Heart left ventricle (tissue), 16 donors: ENCODE results near the gene RAB27B. TPM values are rescaled to one million over a fixed set of nuclear protein-coding genes. Genes with fewer than 3 reads are reported as not detected.

Experiments used
- ATAC-seq, 4 donors: fragments of 200-7000 bp; cut with Tn5 transposase; one replicate each; pipeline ENCODE4 v1.9.1; 2020 to 2022; ENCODE audit warnings: moderate library complexity in 4 of 4, mild to moderate bottlenecking in 3 of 4, moderate number of reproducible peaks in 1 of 4
- DNase-seq, 5 donors: peaks; one replicate each; pipeline ENCODE4 v3.0.0-alpha.2; 2020
- H3K27ac ChIP-seq, 12 donors: fragments of 200-600 bp; sonication (generic) in 4 of 12; one replicate each; pipeline versions ENCODE4 v1.5.0 to v1.8.0; 2016 to 2022; ENCODE audit warnings: mild to moderate bottlenecking in 2 of 12
- H3K27me3 ChIP-seq, 9 donors: fragments of 200-600 bp; sonication (generic) in 2 of 9; one replicate each; pipeline versions ENCODE4 v1.5.1 to v1.8.0; 2016 to 2022; ENCODE audit warnings: mild to moderate bottlenecking in 3 of 9
- H3K36me3 ChIP-seq, 9 donors: fragments of 200-600 bp; sonication (generic) in 2 of 9; one replicate each; pipeline versions ENCODE4 v1.5.0 to v1.8.0; 2018 to 2022; ENCODE audit warnings: mild to moderate bottlenecking in 2 of 9
- H3K4me1 ChIP-seq, 12 donors: fragments of 200-600 bp; sonication (generic) in 4 of 12; one replicate each; pipeline versions ENCODE4 v1.5.0 to v1.8.0; 2016 to 2022; ENCODE audit warnings: mild to moderate bottlenecking in 3 of 12
- H3K4me3 ChIP-seq, 12 donors: fragments of 200-600 bp; sonication (generic) in 4 of 12; one replicate each; pipeline versions ENCODE4 v1.5.0 to v1.8.0; 2017 to 2022; ENCODE audit warnings: mild to moderate bottlenecking in 9 of 12, moderate library complexity in 4 of 12
- H3K9me3 ChIP-seq, 12 donors: fragments of 200-600 bp; sonication (generic) in 4 of 12; one replicate each; pipeline versions ENCODE4 v1.5.0 to v1.8.0; 2016 to 2022; ENCODE audit warnings: mild to moderate bottlenecking in 1 of 12
- CTCF ChIP-seq, 12 donors: fragments of 200-600 bp; sonication (generic) in 4 of 12; IDR thresholded peaks; one replicate each; pipeline versions ENCODE4 v1.5.0 to v1.8.0; 2018 to 2022; ENCODE audit warnings: antibody characterized with exemption in 12 of 12, mild to moderate bottlenecking in 5 of 12
- POLR2A ChIP-seq, 2 donors: fragments of 450-650 bp; IDR thresholded peaks; one replicate each; pipeline ENCODE4 v1.6.1; 2017; ENCODE audit warnings: antibody characterized with exemption in 2 of 2, mild to moderate bottlenecking in 2 of 2, moderate library complexity in 2 of 2
- WGBS, 4 donors: extraction: QIAGEN DNeasy Blood & Tissue Kit in 2 of 4; methylation state at CpG; one replicate each; pipeline versions ENCODE4 v1.1.5 to v1.1.7; 2013 to 2018; 5-methylcytosine and 5-hydroxymethylcytosine counted together
- intact Hi-C, 10 donors: fragments of 100-400 bp; cut with DNase I; formaldehyde crosslinking; loops; one replicate each; pipeline versions ENCODE4 v1.11.1 to v1.14.2; 2022
- polyA plus RNA-seq, 2 donors: library from polyadenylated mRNA; stranded (reverse); fragments of 200-250 nt; gene quantifications; one replicate each; pipeline ENCODE4 v1.2.3, GENCODE V29; 2013
- total RNA-seq, 9 donors: library from RNA; depleted of rRNA in 2 of 9; stranded (reverse); fragments of >200 nt in 2 of 9; fragmentation: NEBNext Ultra II Directional in 3 of 9; extraction: Animal tissue kit (Norgen Biotek cat#: 25700) in 3 of 9; gene quantifications; one replicate each; pipeline versions ENCODE4 v1.1.0 to v1.2.4, GENCODE V29; 2016 to 2023
- donor health status: ischemic (EF 13 %, LVEDD 7.1; RV severe dilation, severe dysfunction).
- donor health status: healthy with polysubstance abuse.
- donor health status: DM: no; HTN: yes; CAD: no.
- donor health status: DM: no; HTN: no; CAD: no.
- donor health status: ischemic (EF 25% LVEDD 6.9; RV normal size, moderate dysfunction).
- donor health status: ischemic (EF 25% LVEDD 5.7; RV mildly dilated, moderate dysfunction).
- donor health status: healthy.
- donor health status: DM: yes; HTN: yes; CAD: no.
- donor health status: ischemic (EF 35%, LVEDD 5.7; RV mildly dilated, moderate dysfunction).
- donor health status: nonischemic (EF 11% LVEDD 7.7; RV severe dilation, severe dysfunction).
- donor health status: DM: yes; HTN: yes; CAD: no.
- donor health status: PGD.
- donor health status: ischemic (EF 29% LVEDD 5.4; RV normal size, mild dysfunction).
- donor health status: nonischemic (EF 23%, LVEDD 6.1; RV moderate dilation, normal function).

Gene RAB27B
- total and polyA plus RNA-seq, 11 donors, result 0.03 to 1.5 (median 0.13) TPM; not detected in 2

DNA sequence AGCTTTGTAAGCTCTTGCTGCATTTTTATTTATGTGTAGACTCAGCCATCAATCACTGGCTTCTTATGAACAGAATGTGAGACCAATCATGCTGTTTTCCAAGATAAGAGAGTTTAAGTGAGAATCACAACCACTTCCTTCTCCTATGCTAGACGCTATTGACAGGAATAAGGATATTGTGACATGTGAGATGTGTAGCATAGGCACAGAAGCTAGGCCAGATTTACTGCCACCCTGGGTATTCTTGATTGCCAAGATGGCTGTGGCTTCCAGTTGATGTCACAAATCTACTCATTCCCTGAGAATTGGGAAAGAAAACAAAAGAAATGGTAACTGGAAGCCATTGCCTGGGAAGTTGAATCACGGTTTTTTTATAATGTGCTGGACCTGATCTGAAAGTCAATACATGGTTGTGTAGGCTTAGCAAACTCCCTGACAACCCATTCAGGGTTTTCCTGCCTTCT lies 49.9 kb downstream of the RAB27B start:
- Histone ChIP-seq H3K36me3 (no peaks in the 10 kb centered on the region), H3K27ac (no peak overlapping the region), H3K9me3 (no peaks in the 10 kb centered on the region), H3K4me1 (no peaks in the 10 kb centered on the region), H3K27me3 (no peaks in the 10 kb centered on the region), H3K4me3 (no peak overlapping the region)
- DNase-seq, result no peak
- WGBS, 4 donors, result 64 to 78% (median 73%) methylated on average over 2 of the region's 2 CpGs
- TF ChIP-seq POLR2A (IDR thresholded peaks at IDR 0.05) (no peak), CTCF (IDR thresholded peaks at IDR 0.05) (no peak)
- intact Hi-C loops, result no loop called here
- no peak for ATAC-seq

DNA sequence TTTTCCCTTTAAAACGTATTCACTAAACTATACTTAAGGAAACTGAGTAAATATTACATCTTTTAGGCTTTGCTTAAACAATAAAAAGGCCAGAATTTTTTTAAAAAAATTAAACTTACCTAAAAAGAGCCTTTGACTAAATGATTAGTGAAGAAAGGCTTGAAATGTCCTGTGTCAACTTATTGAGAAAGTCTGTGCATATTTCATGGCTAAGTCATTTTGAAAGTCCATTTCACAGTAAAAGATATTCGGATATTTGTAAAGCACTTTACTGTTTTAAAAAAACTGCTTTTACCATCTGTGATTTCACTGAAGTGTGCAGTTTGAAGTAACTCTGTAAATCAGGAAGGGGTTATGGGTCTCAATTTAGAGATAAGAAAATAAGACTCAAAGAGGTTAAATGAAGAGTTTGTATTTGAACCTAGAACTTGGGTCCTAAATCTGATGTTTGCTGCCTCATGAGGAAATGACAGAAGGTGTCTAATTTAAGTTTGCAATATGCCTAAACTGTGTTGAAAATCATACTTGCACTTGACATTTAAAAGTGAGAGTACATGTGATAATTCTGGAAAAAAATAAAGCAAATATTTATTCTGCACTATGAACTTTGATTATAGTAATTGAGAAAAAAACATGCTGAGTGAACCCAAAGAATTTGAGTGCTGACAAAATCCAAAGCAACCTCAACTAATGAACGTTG lies 50.5 kb downstream of the RAB27B start:
- 73 to 86% (median 78%) methylated on average over 3 of the region's 3 CpGs for WGBS, 4 donors
- no peaks in the 10 kb centered on the region for H3K36me3 ChIP-seq
- no peak for ATAC-seq
- no peaks in the 10 kb centered on the region for H3K27me3 ChIP-seq
- intact Hi-C loops, result no loop called here
- H3K9me3 ChIP-seq, result no peaks in the 10 kb centered on the region
- no peak for DNase-seq
- no peak overlapping the region for H3K27ac ChIP-seq
- H3K4me1 ChIP-seq, result no peaks in the 10 kb centered on the region
- no peak for TF ChIP-seq POLR2A (IDR thresholded peaks at IDR 0.05)
- no peak for TF ChIP-seq CTCF (IDR thresholded peaks at IDR 0.05)
- no peak overlapping the region for H3K4me3 ChIP-seq

GRCh38 chr18:54879691-54880090 lies 51.4 kb downstream of the RAB27B start:
- H3K36me3 ChIP-seq, result no peaks in the 10 kb centered on the region
- TF ChIP-seq POLR2A (IDR thresholded peaks at IDR 0.05) (no peak), CTCF (IDR thresholded peaks at IDR 0.05) (no peak)
- no peak overlapping the region for H3K4me3 ChIP-seq
- no peaks in the 10 kb centered on the region for H3K4me1 ChIP-seq
- H3K27ac ChIP-seq, result no peak overlapping the region
- intact Hi-C loops, result no loop called here
- ATAC-seq (no peak), DNase-seq (no peak)
- no peaks in the 10 kb centered on the region for H3K9me3 ChIP-seq
- H3K27me3 ChIP-seq, result no peaks in the 10 kb centered on the region
- WGBS, 4 donors, result 71 to 82% (median 81%) methylated on average over 4 of the region's 4 CpGs

DNA sequence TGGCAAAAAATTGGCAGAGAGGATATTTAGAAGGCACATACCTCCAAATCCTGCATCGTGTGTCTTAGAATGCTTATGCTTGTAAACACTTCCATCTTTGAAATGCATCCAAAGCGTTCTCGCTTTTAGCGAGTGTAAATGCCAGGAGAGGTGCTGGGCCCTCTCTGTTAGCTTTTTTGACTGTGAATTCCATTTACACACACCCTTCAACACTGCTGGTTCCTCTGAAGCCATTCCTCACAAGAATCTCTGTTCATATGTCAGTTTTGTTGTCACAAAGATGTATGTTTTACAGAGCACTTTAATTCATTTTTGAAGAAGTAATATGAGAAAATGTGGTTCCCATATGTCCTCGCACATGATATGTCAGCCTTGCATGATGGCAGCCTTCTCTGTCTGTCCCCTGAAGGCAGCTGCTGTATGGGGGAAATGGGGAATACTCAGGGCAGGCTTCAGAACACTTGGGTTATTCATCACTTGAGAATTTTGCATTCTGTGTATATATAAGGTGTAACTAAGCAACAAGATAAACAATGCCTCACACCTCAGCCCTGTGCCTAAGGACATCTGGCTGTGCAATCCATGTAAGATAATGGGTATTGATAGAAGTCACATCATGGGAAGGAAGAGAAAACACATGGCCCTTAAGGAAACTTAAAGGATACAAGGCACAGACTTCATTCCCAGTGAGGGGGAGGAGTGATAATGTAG lies 52.3 kb downstream of the RAB27B start:
- Histone ChIP-seq H3K27ac (no peak overlapping the region), H3K4me3 (no peak overlapping the region), H3K27me3 (no peaks in the 10 kb centered on the region), H3K9me3 (no peaks in the 10 kb centered on the region), H3K4me1 (no peaks in the 10 kb centered on the region), H3K36me3 (no peaks in the 10 kb centered on the region)
- intact Hi-C loops, result no loop called here
- ATAC-seq, result no peak
- TF ChIP-seq POLR2A (IDR thresholded peaks at IDR 0.05), result no peak
- no peak for TF ChIP-seq CTCF (IDR thresholded peaks at IDR 0.05)
- no peak for DNase-seq
- 67 to 73% (median 69%) methylated on average over 5 of the region's 5 CpGs for WGBS, 4 donors
